K562 treated with DMSO at 1 percent for 12 hours (cell line): Measurements from ENCODE around the gene HEXD. TPM values are rescaled to one million over a fixed set of nuclear protein-coding genes. Genes with fewer than 3 reads are reported as not detected.

ENCODE experiments used
- total RNA-seq: library from RNA; unstranded; fragments of 300-600 nt; gene quantifications from 2 replicates; pipeline ENCODE4 v1.2.3, GENCODE V29; 2022; ENCODE audit not compliant: insufficient read depth

HEXD gene
- total RNA-seq: 25.8 and 26.3 TPM in 2 replicates

GRCh38 chr17:82418001-82418986 lies at the start of gene HEXD, which contains the start of gene OGFOD3:
TSS of gene HEXD (plus strand) at chr17:82418347. CDS start at chr17:82419800, 1,453 bp downstream.
TSS of gene OGFOD3 (minus strand) at chr17:82418586. CDS start at chr17:82418485, 101 bp downstream.

GRCh38 chr17:82371333-82372248 lies 46.6 kb upstream of the HEXD start, which contains the start of gene UTS2R:
TSS of gene UTS2R (plus strand) at chr17:82371765. CDS start at chr17:82374325, 2,560 bp downstream.

GRCh38 chr17:82450357-82451106 lies 32.4 kb downstream of the HEXD start, which contains the start of gene CYBC1:
TSS of gene CYBC1 (minus strand) at chr17:82450752. CDS start at chr17:82449254, 1,498 bp downstream.

GRCh38 chr17:82458179-82458884 lies 40.2 kb downstream of the HEXD start, which contains the start of gene NARF:
TSS of gene NARF (plus strand) at chr17:82458741. CDS start at chr17:82458804, 63 bp downstream.

Other genes with a start within 250 kb of the HEXD start
- gene CCDC57, start 205.5 kb upstream of the HEXD start, total RNA-seq: 10.5 and 13.8 TPM in 2 replicates
- gene SLC16A3, start 189.3 kb upstream of the HEXD start, total RNA-seq: 1.8 and 2.6 TPM in 2 replicates
- gene CSNK1D, start 144.6 kb upstream of the HEXD start, total RNA-seq: 99.2 and 164 TPM in 2 replicates
- not detected in 2 replicates for gene CD7, start 100.7 kb upstream of the HEXD start, total RNA-seq
- not detected in 2 replicates for gene SECTM1, start 84.6 kb upstream of the HEXD start, total RNA-seq
- 2.0 and 2.3 TPM in 2 replicates for gene TEX19, start 59.1 kb upstream of the HEXD start, total RNA-seq
- not detected in 2 replicates for gene UTS2R, start 46.6 kb upstream of the HEXD start, total RNA-seq
- gene OGFOD3, start 239 bp downstream of the HEXD start, total RNA-seq: 17.0 and 29.9 TPM in 2 replicates
- gene CYBC1, start 32.4 kb downstream of the HEXD start, total RNA-seq: 61.3 and 80.2 TPM in 2 replicates
- gene NARF, start 40.4 kb downstream of the HEXD start, total RNA-seq: 421 and 447 TPM in 2 replicates
- gene FOXK2, start 101.4 kb downstream of the HEXD start, total RNA-seq: 23.5 and 62.6 TPM in 2 replicates
- gene WDR45B, start 230.1 kb downstream of the HEXD start, total RNA-seq: 22.9 and 55.0 TPM in 2 replicates